Neural cell (in vitro differentiated cells): ENCODE data around the gene TNFRSF12A. TPM values are rescaled to one million over a fixed set of nuclear protein-coding genes. Genes with fewer than 3 reads are reported as not detected.

Experiments used
- H2AFZ ChIP-seq: fragments of 200-600, 300-800 bp; sonication (generic), shearing (Covaris generic); 2 replicates; pipeline ENCODE4 v1.6.0; 2014; ENCODE audit warnings: low read depth, mild to moderate bottlenecking, antibody characterized with exemption, low read length, moderate library complexity
- H3F3A ChIP-seq: fragments of 200-600 bp; shearing (Covaris generic); 2 replicates; pipeline ENCODE4 v1.6.1; 2016; ENCODE audit warnings: mild to moderate bottlenecking, moderate library complexity, mixed read lengths, antibody characterized with exemption, low read length; ENCODE audit not compliant: insufficient read depth, poor library complexity, severe bottlenecking
- H3K27ac ChIP-seq: fragments of 200-600, 300-800 bp; sonication (generic), shearing (Covaris generic); 2 replicates; pipeline ENCODE4 v1.5.1; 2014; ENCODE audit warnings: mild to moderate bottlenecking, low read length, moderate library complexity
- H3K27me3 ChIP-seq: fragments of 300-800, 200-600 bp; sonication (generic), shearing (Covaris generic); 2 replicates; pipeline ENCODE4 v1.6.0; 2014; ENCODE audit warnings: mild to moderate bottlenecking, low read depth, low read length, moderate library complexity; ENCODE audit not compliant: insufficient read depth
- H3K36me3 ChIP-seq: fragments of 300-800, 200-600 bp; sonication (generic), shearing (Covaris generic); 2 replicates; pipeline ENCODE4 v1.5.1; 2014; ENCODE audit warnings: mild to moderate bottlenecking, antibody characterized with exemption, low read length, moderate library complexity; ENCODE audit not compliant: insufficient read depth
- H3K4me2 ChIP-seq: fragments of 300-800, 200-600 bp; sonication (generic), shearing (Covaris generic); 2 replicates; pipeline ENCODE4 v1.6.0; 2014; ENCODE audit warnings: mild to moderate bottlenecking, low read length
- H3K4me3 ChIP-seq: fragments of 300-800, 200-600 bp; sonication (generic), shearing (Covaris generic); 2 replicates; pipeline ENCODE4 v1.5.1; 2014; ENCODE audit warnings: mild to moderate bottlenecking, low read length, moderate library complexity
- H3K79me2 ChIP-seq: fragments of 200-600 bp; shearing (Covaris generic); replicated peaks from 2 replicates; pipeline ENCODE4 v1.6.0; 2014; ENCODE audit warnings: mild to moderate bottlenecking, low read length, moderate library complexity; ENCODE audit not compliant: insufficient read depth
- H3K9ac ChIP-seq: fragments of 300-800, 200-600 bp; sonication (generic), shearing (Covaris generic); 2 replicates; pipeline ENCODE4 v1.6.1; 2016; ENCODE audit warnings: mild to moderate bottlenecking, low read length, mixed read lengths
- H3K9me2 ChIP-seq: fragments of 200-600 bp; shearing (Covaris generic); 2 replicates; pipeline ENCODE4 v1.6.1; 2016; ENCODE audit warnings: mild to moderate bottlenecking, low read length, mixed read lengths; ENCODE audit not compliant: insufficient read depth
- H3K9me3 ChIP-seq: fragments of 200-600, 300-800 bp; sonication (generic), shearing (Covaris generic); 2 replicates; pipeline ENCODE4 v1.6.1; 2016; ENCODE audit warnings: mild to moderate bottlenecking, mixed run types, low read length, moderate library complexity, mixed read lengths
- H4K20me1 ChIP-seq: fragments of 200-600 bp; shearing (Covaris generic); 2 replicates; pipeline ENCODE4 v1.6.1; 2016; ENCODE audit warnings: mild to moderate bottlenecking, mixed run types; ENCODE audit not compliant: insufficient read depth
- EP300 ChIP-seq: fragments of 450-650 bp; conservative IDR thresholded peaks from 2 replicates; pipeline ENCODE4 v1.6.1; 2014; ENCODE audit warnings: antibody characterized with exemption, mild to moderate bottlenecking, moderate library complexity; ENCODE audit not compliant: poor library complexity, severe bottlenecking
- EZH2 ChIP-seq: fragments of 200-600, 300-800 bp; shearing (Covaris generic), sonication (generic); IDR thresholded peaks from 2 replicates; pipeline ENCODE4 v1.6.1; 2014; ENCODE audit warnings: antibody characterized with exemption, low read length, borderline replicate concordance, mild to moderate bottlenecking; ENCODE audit not compliant: insufficient read depth, poor library complexity, severe bottlenecking
- MXI1 ChIP-seq: fragments of 450-650 bp; conservative IDR thresholded peaks from 2 replicates; pipeline ENCODE4 v1.6.1; 2014; ENCODE audit warnings: antibody characterized with exemption, mild to moderate bottlenecking; ENCODE audit not compliant: poor library complexity, severe bottlenecking
- POLR2AphosphoS5 ChIP-seq: IDR thresholded peaks from 2 replicates; pipeline ENCODE4 v1.6.1; 2012
- RAD21 ChIP-seq: fragments of 450-650 bp; conservative IDR thresholded peaks from 2 replicates; pipeline ENCODE4 v1.6.1; 2014; ENCODE audit warnings: antibody characterized with exemption, mild to moderate bottlenecking, moderate library complexity
- REST ChIP-seq: IDR thresholded peaks from 2 replicates; pipeline ENCODE4 v1.6.1; 2012; ENCODE audit warnings: borderline replicate concordance
- SMC3 ChIP-seq: fragments of 450-650 bp; conservative IDR thresholded peaks from 2 replicates; pipeline ENCODE4 v1.6.1; 2014; ENCODE audit warnings: antibody characterized with exemption, mild to moderate bottlenecking, moderate library complexity; ENCODE audit not compliant: poor library complexity
- TAF1 ChIP-seq: IDR thresholded peaks from 2 replicates; pipeline ENCODE4 v1.6.1; 2012; ENCODE audit warnings: low read depth
- polyA plus RNA-seq: library from polyadenylated mRNA; depleted of rRNA; stranded (reverse); fragments of >200 nt; gene quantifications from 2 replicates; pipeline ENCODE4 v1.2.3, GENCODE V29; 2014
- TF ChIP-seq, protein P1 (sequence below): fragments of 450-650 bp; IDR thresholded peaks from 2 replicates; pipeline ENCODE4 v1.5.1; 2014; ENCODE audit warnings: antibody characterized with exemption, mild to moderate bottlenecking, moderate library complexity; ENCODE audit not compliant: poor library complexity, severe bottlenecking

The TNFRSF12A gene
- polyA plus RNA-seq, 1 donor from 2014 or later = 2.3 TPM

DNA sequence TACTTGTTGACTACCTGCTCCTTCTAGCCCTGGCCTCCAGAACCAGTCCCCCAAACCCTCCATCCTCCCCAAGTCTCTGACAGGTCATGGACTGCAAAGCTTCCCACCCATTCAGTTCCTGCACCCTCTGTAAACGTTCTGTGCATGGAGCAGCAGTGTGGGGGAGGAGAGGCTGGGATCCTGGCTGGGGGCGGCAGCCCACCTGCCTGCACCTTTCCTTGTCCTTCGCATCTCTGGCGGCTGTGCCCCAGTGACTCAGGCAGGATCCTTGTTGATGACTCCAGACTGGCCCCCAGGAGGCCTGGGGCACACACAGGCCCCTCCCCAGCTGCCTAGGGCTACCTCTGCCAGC, 38.3 kb upstream of the TNFRSF12A start:
- no peaks in the 10 kb centered on the region for H3F3A ChIP-seq
- H2AFZ ChIP-seq = no peak overlapping the region
- no peak overlapping the region for H3K4me2 ChIP-seq
- H3K9me2 ChIP-seq = no peaks in the 10 kb centered on the region
- no peaks in the 10 kb centered on the region for H3K36me3 ChIP-seq
- no peak overlapping the region for H3K4me3 ChIP-seq
- H3K79me2 ChIP-seq = no peaks in the 10 kb centered on the region
- H3K27me3 ChIP-seq = no peaks in the 10 kb centered on the region
- TF ChIP-seq EZH2 (no peak), MXI1 (no peak), TAF1 (no peak), POLR2AphosphoS5 (no peak)
- no peaks in the 10 kb centered on the region for H3K9me3 ChIP-seq
- no peak overlapping the region for H3K27ac ChIP-seq
- H3K9ac ChIP-seq = no peak overlapping the region
- no peaks in the 10 kb centered on the region for H4K20me1 ChIP-seq

- no peaks in the 10 kb centered on the region for H3K27me3 ChIP-seq
- H3K4me3 ChIP-seq = no peak overlapping the region
- H3K79me2 ChIP-seq = no peaks in the 10 kb centered on the region
- H2AFZ ChIP-seq = no peak overlapping the region
- no peaks in the 10 kb centered on the region for H4K20me1 ChIP-seq
- H3K9ac ChIP-seq = no peak overlapping the region
- no peaks in the 10 kb centered on the region for H3K9me3 ChIP-seq
- H3K36me3 ChIP-seq = no peaks in the 10 kb centered on the region
- TF ChIP-seq TAF1 (no peak), MXI1 (no peak), REST (no peak), SMC3 (no peak), RAD21 (no peak), EP300 (no peak), EZH2 (no peak)
- TF ChIP-seq, protein P1, sequence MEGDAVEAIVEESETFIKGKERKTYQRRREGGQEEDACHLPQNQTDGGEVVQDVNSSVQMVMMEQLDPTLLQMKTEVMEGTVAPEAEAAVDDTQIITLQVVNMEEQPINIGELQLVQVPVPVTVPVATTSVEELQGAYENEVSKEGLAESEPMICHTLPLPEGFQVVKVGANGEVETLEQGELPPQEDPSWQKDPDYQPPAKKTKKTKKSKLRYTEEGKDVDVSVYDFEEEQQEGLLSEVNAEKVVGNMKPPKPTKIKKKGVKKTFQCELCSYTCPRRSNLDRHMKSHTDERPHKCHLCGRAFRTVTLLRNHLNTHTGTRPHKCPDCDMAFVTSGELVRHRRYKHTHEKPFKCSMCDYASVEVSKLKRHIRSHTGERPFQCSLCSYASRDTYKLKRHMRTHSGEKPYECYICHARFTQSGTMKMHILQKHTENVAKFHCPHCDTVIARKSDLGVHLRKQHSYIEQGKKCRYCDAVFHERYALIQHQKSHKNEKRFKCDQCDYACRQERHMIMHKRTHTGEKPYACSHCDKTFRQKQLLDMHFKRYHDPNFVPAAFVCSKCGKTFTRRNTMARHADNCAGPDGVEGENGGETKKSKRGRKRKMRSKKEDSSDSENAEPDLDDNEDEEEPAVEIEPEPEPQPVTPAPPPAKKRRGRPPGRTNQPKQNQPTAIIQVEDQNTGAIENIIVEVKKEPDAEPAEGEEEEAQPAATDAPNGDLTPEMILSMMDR = no peak
- H3K27ac ChIP-seq = no peak overlapping the region
- no peaks in the 10 kb centered on the region for H3K9me2 ChIP-seq
- no peak overlapping the region for H3K4me2 ChIP-seq
- no peaks in the 10 kb centered on the region for H3F3A ChIP-seq
Measured at GRCh38 chr16:2982402-2982801, 37.8 kb upstream of the TNFRSF12A start.

GRCh38 chr16:2983706-2984136, 36.4 kb upstream of the TNFRSF12A start:
- H3K27ac ChIP-seq = no peak overlapping the region
- H3K79me2 ChIP-seq = no peaks in the 10 kb centered on the region
- peak overlapping the region; percentile 28 for H3K4me3 ChIP-seq
- no peak overlapping the region for H3K9ac ChIP-seq
- no peaks in the 10 kb centered on the region for H3K36me3 ChIP-seq
- TF ChIP-seq EP300 (peak; percentile 18), POLR2AphosphoS5 (no peak), RAD21 (peak; percentile 77), MXI1 (no peak), SMC3 (peak; percentile 68), EZH2 (no peak), REST (no peak), TAF1 (no peak)
- TF ChIP-seq, protein P1 = peak; percentile 92
- H4K20me1 ChIP-seq = no peaks in the 10 kb centered on the region
- no peak overlapping the region for H2AFZ ChIP-seq
- H3K27me3 ChIP-seq = no peaks in the 10 kb centered on the region
- H3K9me2 ChIP-seq = no peaks in the 10 kb centered on the region
- H3K4me2 ChIP-seq = no peak overlapping the region
- H3K9me3 ChIP-seq = no peaks in the 10 kb centered on the region
- no peaks in the 10 kb centered on the region for H3F3A ChIP-seq
